ENCODE measurements around the gene CDH13. TPM values are rescaled to one million over a fixed set of nuclear protein-coding genes. Genes with fewer than 3 reads are reported as not detected.

CDH13 gene
- total RNA-seq, 1 experiment from 2014 or later, result 0.56 TPM

DNA sequence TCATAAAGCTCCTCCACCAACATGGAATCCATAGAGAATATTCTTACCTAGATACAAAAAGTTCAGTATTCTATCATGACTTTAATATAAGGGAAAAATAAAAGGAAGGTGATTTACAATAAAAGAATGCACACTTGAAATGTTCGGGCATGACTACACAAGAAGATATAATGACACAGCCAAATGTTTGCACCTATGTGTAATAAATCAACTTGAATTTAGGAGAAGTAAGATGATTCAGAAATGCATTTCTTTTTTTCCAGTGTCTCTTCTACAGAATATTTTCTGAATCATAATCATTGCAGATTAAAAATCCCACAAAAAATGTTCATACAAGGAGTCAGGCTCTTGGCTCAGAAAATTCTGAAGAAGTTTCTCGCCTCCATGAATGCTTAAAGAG lies 777.0 kb downstream of the CDH13 start:
- no peaks in the 10 kb centered on the region for H3K79me2 ChIP-seq (ENCODE audit: low read length)
- no peaks in the 10 kb centered on the region for H3K9me2 ChIP-seq (replicated peaks; ENCODE audit: insufficient read depth, low read length)
- H3K4me1 ChIP-seq (ENCODE audit: low read length), result no peaks in the 10 kb centered on the region
- no peaks in the 10 kb centered on the region for H3K27me3 ChIP-seq (ENCODE audit: low read length)
- H2AFZ ChIP-seq (ENCODE audit: low read length), result no peak overlapping the region
- H3K9me3 ChIP-seq (ENCODE audit: low read length), result no peaks in the 10 kb centered on the region
- DNase-seq, result no peak
- H4K20me1 ChIP-seq (ENCODE audit: insufficient read depth, low read depth, low read length), result no peaks in the 10 kb centered on the region
- no peak overlapping the region for H3K4me2 ChIP-seq (ENCODE audit: low read depth, low read length, poor library complexity, severe bottlenecking)
- no peak overlapping the region for H3K4me3 ChIP-seq (ENCODE audit: low read length)
- H3K9ac ChIP-seq (ENCODE audit: low read length), result no peak overlapping the region
- H3K27ac ChIP-seq (ENCODE audit: low read length), result no peak overlapping the region
- H3K36me3 ChIP-seq (ENCODE audit: insufficient read depth, low read length), result no peaks in the 10 kb centered on the region

DNA sequence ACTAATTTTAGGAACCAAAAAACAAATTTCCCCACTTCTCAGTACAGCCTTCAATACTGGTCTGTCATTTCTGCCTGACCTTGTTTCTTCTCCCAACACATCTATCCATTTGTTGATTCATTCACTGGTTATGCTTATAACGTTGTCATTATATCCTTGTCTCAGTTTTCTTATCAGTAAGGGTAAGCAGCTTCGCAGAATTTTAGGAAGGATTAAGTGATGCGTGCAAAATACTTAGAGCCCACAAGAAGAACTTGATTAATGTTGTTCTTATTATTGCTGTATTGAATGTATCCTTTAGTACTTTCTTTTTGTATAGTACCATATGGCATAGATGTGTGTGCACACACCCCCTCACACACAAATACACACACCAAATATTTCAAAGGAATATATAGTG lies 777.5 kb downstream of the CDH13 start:
- no peak overlapping the region for H3K4me2 ChIP-seq (ENCODE audit: low read depth, low read length, poor library complexity, severe bottlenecking)
- no peaks in the 10 kb centered on the region for H3K9me3 ChIP-seq (ENCODE audit: low read length)
- no peaks in the 10 kb centered on the region for H3K79me2 ChIP-seq (ENCODE audit: low read length)
- no peak overlapping the region for H3K4me3 ChIP-seq (ENCODE audit: low read length)
- H3K36me3 ChIP-seq (ENCODE audit: insufficient read depth, low read length), result no peaks in the 10 kb centered on the region
- H2AFZ ChIP-seq (ENCODE audit: low read length), result no peak overlapping the region
- H3K27me3 ChIP-seq (ENCODE audit: low read length), result no peaks in the 10 kb centered on the region
- no peak for DNase-seq
- H3K4me1 ChIP-seq (ENCODE audit: low read length), result no peaks in the 10 kb centered on the region
- H3K9ac ChIP-seq (ENCODE audit: low read length), result no peak overlapping the region
- H4K20me1 ChIP-seq (ENCODE audit: insufficient read depth, low read depth, low read length), result no peaks in the 10 kb centered on the region
- H3K9me2 ChIP-seq (replicated peaks; ENCODE audit: insufficient read depth, low read length), result no peaks in the 10 kb centered on the region
- no peak overlapping the region for H3K27ac ChIP-seq (ENCODE audit: low read length)

DNA sequence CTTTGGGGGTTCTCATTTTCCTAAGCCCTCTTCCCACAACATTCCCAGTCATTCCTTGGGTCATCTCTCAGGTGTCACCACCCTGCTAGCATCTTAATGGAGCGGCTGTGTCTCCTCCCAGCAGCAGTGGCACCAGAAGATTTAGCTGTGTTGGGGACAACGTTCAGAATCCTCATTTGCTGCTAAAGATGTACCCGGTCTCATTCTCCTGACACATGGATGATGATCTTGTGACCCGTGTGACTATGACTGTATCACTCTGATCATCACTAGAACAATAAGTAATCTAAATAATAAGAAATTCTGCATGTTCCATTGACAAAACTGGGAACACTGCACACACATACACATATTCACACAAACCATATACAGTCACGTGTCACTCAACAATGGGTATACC lies 781.2 kb downstream of the CDH13 start:
- Histone ChIP-seq H3K4me1 (ENCODE audit: low read length) (no peaks in the 10 kb centered on the region), H3K4me2 (ENCODE audit: low read depth, low read length, poor library complexity, severe bottlenecking) (no peak overlapping the region), H2AFZ (ENCODE audit: low read length) (no peak overlapping the region), H3K27me3 (ENCODE audit: low read length) (0 out of 2 replicates have a peak, but pooled peaks cover 2% of the 10 kb centered on the region), H3K9ac (ENCODE audit: low read length) (no peak overlapping the region), H3K9me3 (ENCODE audit: low read length) (no peaks in the 10 kb centered on the region), H3K27ac (ENCODE audit: low read length) (no peak overlapping the region), H3K36me3 (ENCODE audit: insufficient read depth, low read length) (no peaks in the 10 kb centered on the region), H3K79me2 (ENCODE audit: low read length) (no peaks in the 10 kb centered on the region), H3K4me3 (ENCODE audit: low read length) (no peak overlapping the region), H3K9me2 (replicated peaks; ENCODE audit: insufficient read depth, low read length) (no peaks in the 10 kb centered on the region), H4K20me1 (ENCODE audit: insufficient read depth, low read depth, low read length) (no peaks in the 10 kb centered on the region)
- DNase-seq, result no peak

DNA sequence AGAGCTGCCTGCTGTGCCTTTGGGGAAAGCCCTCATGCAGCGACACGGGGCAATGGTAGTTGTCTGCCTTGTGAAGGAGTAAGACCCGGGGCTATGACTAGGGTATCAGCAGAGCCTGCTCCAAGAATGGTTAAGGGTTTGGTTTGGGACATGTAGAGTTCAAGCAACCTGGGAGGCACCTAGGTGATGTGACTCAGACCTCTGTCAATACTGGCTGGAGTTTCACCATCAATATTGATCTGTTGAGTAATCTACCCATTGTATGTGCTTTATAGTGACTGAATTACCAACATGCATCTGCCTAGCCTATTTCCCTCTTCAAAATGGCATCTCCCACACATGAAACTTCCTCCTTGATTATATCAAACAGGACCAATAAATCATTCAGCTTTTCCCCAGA lies 782.6 kb downstream of the CDH13 start:
- no peaks in the 10 kb centered on the region for H3K4me1 ChIP-seq (ENCODE audit: low read length)
- H3K36me3 ChIP-seq (ENCODE audit: insufficient read depth, low read length), result no peaks in the 10 kb centered on the region
- H3K9me3 ChIP-seq (ENCODE audit: low read length), result no peaks in the 10 kb centered on the region
- no peaks in the 10 kb centered on the region for H3K9me2 ChIP-seq (replicated peaks; ENCODE audit: insufficient read depth, low read length)
- H3K79me2 ChIP-seq (ENCODE audit: low read length), result no peaks in the 10 kb centered on the region
- H3K27me3 ChIP-seq (ENCODE audit: low read length), result 0 out of 2 replicates have a peak, but pooled peaks cover 2% of the 10 kb centered on the region
- DNase-seq, result no peak
- no peak overlapping the region for H2AFZ ChIP-seq (ENCODE audit: low read length)
- no peak overlapping the region for H3K9ac ChIP-seq (ENCODE audit: low read length)
- H4K20me1 ChIP-seq (ENCODE audit: insufficient read depth, low read depth, low read length), result no peaks in the 10 kb centered on the region
- H3K27ac ChIP-seq (ENCODE audit: low read length), result no peak overlapping the region
- H3K4me2 ChIP-seq (ENCODE audit: low read depth, low read length, poor library complexity, severe bottlenecking), result no peak overlapping the region
- no peak overlapping the region for H3K4me3 ChIP-seq (ENCODE audit: low read length)

DNA sequence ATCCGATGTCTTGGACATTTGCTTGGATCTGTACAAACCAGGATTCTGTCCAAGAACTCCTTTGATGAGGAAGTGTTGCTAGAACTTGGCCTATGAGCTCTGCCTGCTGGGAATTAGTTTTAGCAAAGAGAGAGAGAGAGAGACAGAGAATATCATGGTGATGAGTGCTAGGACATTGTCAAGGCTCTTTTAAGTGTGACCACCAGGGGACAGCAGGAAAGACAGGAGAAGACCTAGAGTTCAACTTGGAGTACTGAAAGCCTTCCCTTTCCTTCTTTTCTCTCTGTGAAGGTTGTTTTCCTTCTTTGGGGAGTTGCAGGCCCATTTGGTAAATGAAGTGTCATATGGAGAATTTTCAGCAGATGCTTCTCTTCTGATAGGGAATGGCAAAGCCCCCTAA lies 791.8 kb downstream of the CDH13 start:
- no peak for DNase-seq
- H3K27ac ChIP-seq (ENCODE audit: low read length), result no peak overlapping the region

DNA sequence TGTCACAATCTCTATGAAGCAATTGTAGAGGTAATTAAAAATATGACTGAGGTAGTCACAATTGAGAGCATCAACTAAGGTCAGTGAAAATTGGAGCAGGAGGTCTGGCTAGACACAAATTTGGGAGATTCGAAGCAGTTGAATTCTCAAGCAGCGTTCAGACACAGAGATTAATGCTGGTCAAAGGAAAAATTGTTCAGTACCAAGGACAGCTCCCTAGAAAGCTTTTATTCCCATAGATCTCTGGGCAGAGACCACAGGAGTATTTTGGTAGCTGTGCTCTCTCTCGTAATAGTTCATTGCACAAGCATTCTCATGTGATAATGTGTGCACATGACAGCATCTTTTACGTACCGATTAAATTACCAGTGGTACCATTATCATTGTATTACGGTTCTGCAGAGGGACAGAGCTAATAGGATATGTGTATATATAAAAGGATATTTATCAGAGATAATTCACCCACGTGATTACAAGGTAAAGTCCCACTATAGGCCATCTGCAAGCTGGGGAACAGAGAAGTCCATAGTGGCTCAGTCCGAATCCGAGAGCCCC lies 793.5 kb downstream of the CDH13 start:
- H2AFZ ChIP-seq (ENCODE audit: low read length), result no peak overlapping the region
- DNase-seq, result peak; percentile 64
- no peaks in the 10 kb centered on the region for H3K79me2 ChIP-seq (ENCODE audit: low read length)
- no peaks in the 10 kb centered on the region for H3K36me3 ChIP-seq (ENCODE audit: insufficient read depth, low read length)
- 0 out of 2 replicates have a peak, but pooled peaks cover 3% of the 10 kb centered on the region for H3K27me3 ChIP-seq (ENCODE audit: low read length)
- H3K4me1 ChIP-seq (ENCODE audit: low read length), result no peaks in the 10 kb centered on the region
- no peak overlapping the region for H3K4me2 ChIP-seq (ENCODE audit: low read depth, low read length, poor library complexity, severe bottlenecking)
- no peak overlapping the region for H3K27ac ChIP-seq (ENCODE audit: low read length)
- H4K20me1 ChIP-seq (ENCODE audit: insufficient read depth, low read depth, low read length), result no peaks in the 10 kb centered on the region
- H3K9me2 ChIP-seq (replicated peaks; ENCODE audit: insufficient read depth, low read length), result no peaks in the 10 kb centered on the region
- no peak overlapping the region for H3K9ac ChIP-seq (ENCODE audit: low read length)
- no peak overlapping the region for H3K4me3 ChIP-seq (ENCODE audit: low read length)
- H3K9me3 ChIP-seq (ENCODE audit: low read length), result no peaks in the 10 kb centered on the region

More for the DNA sequence above, 791.8 kb downstream of the CDH13 start:
- 0 out of 2 replicates have a peak, but pooled peaks cover 3% of the 10 kb centered on the region for H3K27me3 ChIP-seq (ENCODE audit: low read length)
- no peaks in the 10 kb centered on the region for H3K9me2 ChIP-seq (replicated peaks; ENCODE audit: insufficient read depth, low read length)
- no peaks in the 10 kb centered on the region for H3K9me3 ChIP-seq (ENCODE audit: low read length)
- no peaks in the 10 kb centered on the region for H3K4me1 ChIP-seq (ENCODE audit: low read length)
- no peaks in the 10 kb centered on the region for H4K20me1 ChIP-seq (ENCODE audit: insufficient read depth, low read depth, low read length)
- H3K36me3 ChIP-seq (ENCODE audit: insufficient read depth, low read length), result no peaks in the 10 kb centered on the region
- no peak overlapping the region for H3K4me2 ChIP-seq (ENCODE audit: low read depth, low read length, poor library complexity, severe bottlenecking)
- H3K79me2 ChIP-seq (ENCODE audit: low read length), result no peaks in the 10 kb centered on the region
- H2AFZ ChIP-seq (ENCODE audit: low read length), result no peak overlapping the region
- H3K9ac ChIP-seq (ENCODE audit: low read length), result no peak overlapping the region
- H3K4me3 ChIP-seq (ENCODE audit: low read length), result no peak overlapping the region

DNA sequence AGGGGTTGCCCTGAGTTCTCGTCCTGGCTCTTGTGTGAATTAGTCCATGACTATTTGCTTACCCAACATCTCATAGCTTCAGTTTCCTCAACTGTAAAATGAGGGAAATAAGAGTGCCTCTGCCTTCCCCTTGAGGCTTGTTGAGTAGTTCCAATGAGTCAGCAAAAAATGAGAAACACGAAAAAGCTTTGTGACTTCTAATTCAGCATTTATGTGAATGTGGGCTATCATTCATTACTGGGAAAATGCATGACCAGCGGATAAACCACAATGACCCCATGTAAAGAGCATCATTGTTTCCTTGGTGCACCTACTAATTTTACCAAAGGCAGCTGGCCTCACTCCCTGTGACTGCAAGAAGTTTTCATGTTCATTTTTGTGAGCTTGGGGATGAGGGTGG lies 806.4 kb downstream of the CDH13 start:
- DNase-seq, result no peak
- H3K4me3 ChIP-seq (ENCODE audit: low read length), result no peak overlapping the region
- no peaks in the 10 kb centered on the region for H3K4me1 ChIP-seq (ENCODE audit: low read length)
- H3K9me2 ChIP-seq (replicated peaks; ENCODE audit: insufficient read depth, low read length), result no peaks in the 10 kb centered on the region
- no peaks in the 10 kb centered on the region for H3K36me3 ChIP-seq (ENCODE audit: insufficient read depth, low read length)
- H3K4me2 ChIP-seq (ENCODE audit: low read depth, low read length, poor library complexity, severe bottlenecking), result no peak overlapping the region
- no peaks in the 10 kb centered on the region for H3K27me3 ChIP-seq (ENCODE audit: low read length)
- no peaks in the 10 kb centered on the region for H3K79me2 ChIP-seq (ENCODE audit: low read length)
- H2AFZ ChIP-seq (ENCODE audit: low read length), result no peak overlapping the region
- H3K9ac ChIP-seq (ENCODE audit: low read length), result no peak overlapping the region
- H4K20me1 ChIP-seq (ENCODE audit: insufficient read depth, low read depth, low read length), result no peaks in the 10 kb centered on the region
- no peaks in the 10 kb centered on the region for H3K9me3 ChIP-seq (ENCODE audit: low read length)
- no peak overlapping the region for H3K27ac ChIP-seq (ENCODE audit: low read length)

DNA sequence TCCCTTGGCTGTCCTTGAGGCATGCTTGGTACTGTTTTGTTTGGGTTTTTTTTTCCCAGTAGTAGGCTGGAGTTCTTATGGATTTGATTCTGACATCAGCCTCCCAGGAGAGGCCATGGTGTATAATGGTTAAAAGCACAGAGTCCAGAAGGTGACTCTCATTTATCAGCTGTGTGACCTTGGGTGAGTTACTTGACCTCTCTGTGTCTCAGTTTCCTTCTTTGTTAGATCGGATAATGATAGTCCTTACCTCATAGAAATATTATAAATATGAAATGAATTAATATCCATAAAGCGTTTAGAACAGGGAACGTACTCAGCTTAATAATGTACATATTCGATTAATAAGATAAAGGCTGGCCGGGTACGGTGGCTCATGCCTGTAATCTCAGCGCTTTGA lies 810.3 kb downstream of the CDH13 start:
- no peak overlapping the region for H2AFZ ChIP-seq (ENCODE audit: low read length)
- H3K9me3 ChIP-seq (ENCODE audit: low read length), result no peaks in the 10 kb centered on the region
- no peaks in the 10 kb centered on the region for H3K79me2 ChIP-seq (ENCODE audit: low read length)
- H3K36me3 ChIP-seq (ENCODE audit: insufficient read depth, low read length), result no peaks in the 10 kb centered on the region
- DNase-seq, result no peak
- no peak overlapping the region for H3K9ac ChIP-seq (ENCODE audit: low read length)
- no peak overlapping the region for H3K4me3 ChIP-seq (ENCODE audit: low read length)
- no peaks in the 10 kb centered on the region for H3K4me1 ChIP-seq (ENCODE audit: low read length)
- H3K27ac ChIP-seq (ENCODE audit: low read length), result no peak overlapping the region
- H3K27me3 ChIP-seq (ENCODE audit: low read length), result no peaks in the 10 kb centered on the region
- no peaks in the 10 kb centered on the region for H3K9me2 ChIP-seq (replicated peaks; ENCODE audit: insufficient read depth, low read length)
- H3K4me2 ChIP-seq (ENCODE audit: low read depth, low read length, poor library complexity, severe bottlenecking), result no peak overlapping the region
- H4K20me1 ChIP-seq (ENCODE audit: insufficient read depth, low read depth, low read length), result no peaks in the 10 kb centered on the region

DNA sequence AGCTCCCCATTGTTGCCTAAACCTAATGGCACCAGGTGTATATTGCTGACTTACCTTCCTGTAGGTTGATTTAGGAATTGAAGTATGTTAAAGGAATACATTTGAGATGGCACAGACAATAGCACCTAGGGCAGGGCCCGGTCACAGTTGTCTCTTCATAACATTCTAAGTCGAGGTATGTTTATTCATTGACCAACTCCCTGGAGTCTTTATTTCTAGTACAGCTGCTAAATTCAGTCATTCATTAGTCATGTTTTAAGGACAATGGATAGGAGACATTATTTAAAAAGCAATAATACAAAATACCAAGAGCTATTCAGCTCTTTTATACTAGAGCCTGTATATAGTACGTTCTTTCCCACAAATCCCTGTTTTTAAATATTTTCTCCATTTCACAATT lies 811.6 kb downstream of the CDH13 start:
- H3K79me2 ChIP-seq (ENCODE audit: low read length), result no peaks in the 10 kb centered on the region
- H3K27me3 ChIP-seq (ENCODE audit: low read length), result no peaks in the 10 kb centered on the region
- no peak for DNase-seq
- H3K4me3 ChIP-seq (ENCODE audit: low read length), result no peak overlapping the region
- H3K4me1 ChIP-seq (ENCODE audit: low read length), result no peaks in the 10 kb centered on the region
- H3K9me3 ChIP-seq (ENCODE audit: low read length), result no peaks in the 10 kb centered on the region
- H3K27ac ChIP-seq (ENCODE audit: low read length), result no peak overlapping the region
- H3K9ac ChIP-seq (ENCODE audit: low read length), result no peak overlapping the region
- H2AFZ ChIP-seq (ENCODE audit: low read length), result no peak overlapping the region
- no peak overlapping the region for H3K4me2 ChIP-seq (ENCODE audit: low read depth, low read length, poor library complexity, severe bottlenecking)
- no peaks in the 10 kb centered on the region for H3K9me2 ChIP-seq (replicated peaks; ENCODE audit: insufficient read depth, low read length)
- H4K20me1 ChIP-seq (ENCODE audit: insufficient read depth, low read depth, low read length), result no peaks in the 10 kb centered on the region
- H3K36me3 ChIP-seq (ENCODE audit: insufficient read depth, low read length), result no peaks in the 10 kb centered on the region
